NCI-H2227 (cell line): ENCODE data around the gene ELMO3.

Experiments
- DNase-seq: peaks from one replicate; lab custom pipeline; 2025; ENCODE audit not compliant: unreplicated experiment; lab: John Stamatoyannopoulos, UW

ELMO3 gene

DNA sequence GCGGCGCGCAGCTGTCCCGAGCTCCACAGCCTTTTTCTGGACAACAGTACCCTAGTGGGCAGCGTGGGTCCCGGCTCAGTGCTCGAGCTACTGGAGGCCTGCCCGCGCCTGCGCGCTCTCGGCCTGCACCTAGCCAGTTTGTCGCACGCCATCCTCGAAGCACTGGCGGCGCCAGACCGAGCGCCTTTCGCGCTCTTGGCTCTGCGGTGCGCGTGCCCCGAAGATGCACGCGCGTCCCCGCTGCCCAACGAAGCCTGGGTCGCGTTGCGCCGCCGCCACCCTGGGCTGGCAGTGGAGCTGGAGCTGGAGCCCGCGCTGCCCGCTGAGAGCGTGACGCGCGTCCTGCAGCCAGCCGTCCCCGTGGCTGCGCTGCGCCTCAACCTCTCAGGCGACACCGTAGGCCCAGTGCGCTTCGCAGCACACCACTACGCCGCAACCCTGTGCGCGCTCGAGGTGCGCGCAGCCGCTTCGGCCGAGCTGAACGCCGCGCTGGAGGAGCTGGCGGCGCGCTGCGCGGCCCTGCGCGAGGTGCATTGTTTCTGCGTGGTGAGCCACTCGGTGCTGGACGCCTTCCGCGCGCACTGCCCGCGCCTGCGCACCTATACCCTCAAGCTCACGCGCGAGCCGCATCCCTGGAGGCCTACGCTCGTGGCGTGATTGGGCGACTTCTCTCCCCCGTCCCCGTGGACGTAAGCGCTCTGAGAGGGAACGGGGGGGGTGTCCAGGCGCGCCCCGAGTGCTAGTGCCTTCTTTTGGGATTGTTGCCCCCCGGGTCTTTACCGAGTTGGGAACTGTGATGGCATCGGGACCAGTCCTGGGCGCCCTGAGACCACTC is 35.5 kb upstream of the ELMO3 start:
- DNase-seq, result peak; percentile 46

GRCh38 chr16:67163999-67164558 is 34.9 kb upstream of the ELMO3 start:
- DNase-seq, result no peak

- DNase-seq, result no peak
Measured at GRCh38 chr16:67164599-67165061, 34.3 kb upstream of the ELMO3 start, which contains the start of gene HSF4. HSF4 (plus strand) TSS chr16:67164745; CDS start chr16:67164812, 67 bp downstream.

- DNase-seq, result no peak
Measured at GRCh38 chr16:67165121-67166078, 33.5 kb upstream of the ELMO3 start.

- DNase-seq, result no peak
Measured at GRCh38 chr16:67166110-67166547, 32.8 kb upstream of the ELMO3 start.

GRCh38 chr16:67166598-67167168 is 32.2 kb upstream of the ELMO3 start:
- DNase-seq, result no peak

DNA sequence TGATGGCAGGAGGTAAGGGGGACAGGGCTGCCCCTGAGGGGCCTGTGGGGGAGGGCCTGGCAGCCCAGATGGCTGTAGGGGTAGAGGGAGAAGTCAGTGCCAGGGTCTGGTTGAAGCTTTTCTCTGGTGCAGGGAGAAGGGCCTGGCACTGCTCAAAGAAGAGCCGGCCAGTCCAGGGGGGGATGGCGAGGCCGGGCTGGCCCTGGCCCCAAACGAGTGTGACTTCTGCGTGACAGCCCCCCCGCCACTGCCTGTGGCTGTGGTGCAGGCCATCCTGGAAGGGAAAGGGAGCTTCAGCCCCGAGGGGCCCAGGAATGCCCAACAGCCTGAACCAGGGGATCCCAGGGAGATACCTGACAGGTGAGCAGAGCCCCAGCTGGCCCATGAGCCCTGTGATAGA is 31.3 kb upstream of the ELMO3 start:
- no peak for DNase-seq

DNA sequence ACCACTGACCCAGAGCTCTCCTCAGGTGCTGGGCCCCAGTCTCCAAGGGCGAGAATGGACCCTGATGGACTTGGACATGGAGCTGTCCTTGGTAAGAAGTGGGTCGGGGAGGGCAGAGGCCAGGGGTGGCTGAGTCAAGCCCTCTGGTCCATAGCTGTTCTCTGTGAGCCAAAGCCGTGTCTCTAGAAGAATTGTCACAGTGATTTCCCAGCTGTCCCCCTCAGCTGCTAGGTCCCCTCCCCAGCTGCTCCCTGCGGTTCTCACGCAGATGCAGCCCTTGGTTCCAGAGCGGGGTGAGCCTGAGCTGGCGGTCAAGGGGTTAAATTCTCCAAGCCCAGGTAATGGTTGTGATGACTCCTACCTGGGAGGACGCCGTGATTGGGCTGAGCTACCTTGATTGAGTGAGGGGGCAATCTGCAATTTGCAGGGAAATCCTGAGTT is 29.9 kb upstream of the ELMO3 start:
- no peak for DNase-seq

DNA sequence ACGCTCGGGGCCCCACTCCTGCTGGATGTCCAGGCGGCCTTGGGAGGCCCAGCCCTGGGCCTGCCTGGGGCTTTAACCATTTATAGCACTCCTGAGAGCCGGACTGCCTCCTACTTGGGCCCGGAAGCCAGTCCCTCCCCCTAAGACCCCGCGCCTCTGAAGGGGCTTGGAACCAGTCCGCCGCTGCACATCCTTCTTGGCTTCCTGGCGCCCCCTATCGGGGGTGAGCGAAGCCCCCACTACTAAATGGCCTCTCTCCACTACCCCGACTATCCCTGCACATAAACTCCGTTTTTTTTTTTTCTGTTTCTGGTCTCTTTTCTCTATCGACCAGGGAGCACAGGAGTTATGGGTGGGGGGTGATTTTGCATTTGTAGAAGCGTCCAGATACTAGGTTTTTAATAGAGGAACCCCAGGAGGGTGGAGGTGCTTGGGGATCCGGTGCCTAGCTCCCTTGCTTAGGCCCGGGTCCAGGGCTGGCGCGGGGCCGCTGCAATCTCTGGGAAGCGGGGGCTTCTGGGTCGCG is 29.2 kb upstream of the ELMO3 start:
- DNase-seq, result peak; percentile 79

- DNase-seq, result peak; percentile 89
Measured at GRCh38 chr16:67170168-67170948, 28.6 kb upstream of the ELMO3 start, which contains the start of gene NOL3. NOL3 (plus strand) TSS chr16:67170538.

DNA sequence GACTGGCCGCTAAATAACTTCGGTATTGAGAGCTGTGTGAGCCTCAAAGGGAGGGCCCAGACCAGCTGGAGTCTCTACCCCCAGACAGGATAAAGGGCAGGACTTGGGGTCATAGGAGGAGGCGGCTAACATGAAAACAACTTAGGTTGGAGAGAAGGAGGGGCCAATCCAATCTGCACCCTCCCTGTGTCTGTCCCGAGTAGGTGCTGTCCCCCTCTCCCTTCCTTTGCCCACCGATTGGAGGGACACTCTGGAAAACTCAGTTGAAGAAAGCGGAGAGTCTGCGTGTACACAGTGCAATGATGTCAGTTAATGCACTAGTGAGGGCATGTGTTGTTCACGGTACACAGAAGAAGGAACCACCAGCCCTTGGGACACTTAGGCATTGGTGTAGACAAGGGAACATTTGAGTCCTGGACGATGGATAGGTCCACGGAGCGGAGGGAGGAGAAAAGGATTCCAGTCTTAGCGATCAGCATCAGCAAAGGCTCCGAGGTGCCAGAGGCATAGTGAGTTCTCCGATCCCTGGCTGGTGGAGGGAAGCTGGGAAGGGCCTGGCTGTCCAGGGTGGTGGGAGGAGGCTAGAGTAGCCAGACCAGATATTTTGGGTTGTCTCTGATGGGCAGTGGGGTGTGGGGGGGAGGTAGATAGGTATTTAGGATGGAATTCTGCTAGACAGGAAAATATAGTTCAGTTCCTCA is 27.8 kb upstream of the ELMO3 start:
- DNase-seq, result peak; percentile 45

- DNase-seq, result no peak
Measured at GRCh38 chr16:67173323-67173722, 25.6 kb upstream of the ELMO3 start.

- peak; percentile 85 for DNase-seq
Measured at GRCh38 chr16:67173808-67174705, 24.9 kb upstream of the ELMO3 start.

GRCh38 chr16:67174706-67175231 is 24.2 kb upstream of the ELMO3 start:
- DNase-seq, result no peak

DNA sequence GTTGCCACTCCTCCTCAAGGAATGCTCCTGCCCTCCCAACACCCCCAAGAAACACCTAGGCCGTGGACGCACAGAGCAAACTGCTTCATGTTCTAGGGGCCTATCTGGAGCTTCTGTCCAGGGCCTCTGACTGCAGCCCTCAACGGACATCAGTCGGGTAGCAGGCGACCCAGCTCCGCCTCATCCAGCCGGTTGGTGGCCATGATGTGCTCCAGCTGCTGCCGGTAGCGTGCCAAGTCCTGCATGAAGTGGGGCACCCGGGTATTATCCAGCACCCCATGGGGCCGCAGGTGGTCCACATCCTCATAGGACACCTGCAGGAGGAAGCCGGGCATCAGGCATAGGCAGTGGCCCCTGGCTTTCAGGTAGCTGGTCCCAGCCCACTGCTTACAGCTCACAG is 22.3 kb upstream of the ELMO3 start:
- DNase-seq, result no peak

DNA sequence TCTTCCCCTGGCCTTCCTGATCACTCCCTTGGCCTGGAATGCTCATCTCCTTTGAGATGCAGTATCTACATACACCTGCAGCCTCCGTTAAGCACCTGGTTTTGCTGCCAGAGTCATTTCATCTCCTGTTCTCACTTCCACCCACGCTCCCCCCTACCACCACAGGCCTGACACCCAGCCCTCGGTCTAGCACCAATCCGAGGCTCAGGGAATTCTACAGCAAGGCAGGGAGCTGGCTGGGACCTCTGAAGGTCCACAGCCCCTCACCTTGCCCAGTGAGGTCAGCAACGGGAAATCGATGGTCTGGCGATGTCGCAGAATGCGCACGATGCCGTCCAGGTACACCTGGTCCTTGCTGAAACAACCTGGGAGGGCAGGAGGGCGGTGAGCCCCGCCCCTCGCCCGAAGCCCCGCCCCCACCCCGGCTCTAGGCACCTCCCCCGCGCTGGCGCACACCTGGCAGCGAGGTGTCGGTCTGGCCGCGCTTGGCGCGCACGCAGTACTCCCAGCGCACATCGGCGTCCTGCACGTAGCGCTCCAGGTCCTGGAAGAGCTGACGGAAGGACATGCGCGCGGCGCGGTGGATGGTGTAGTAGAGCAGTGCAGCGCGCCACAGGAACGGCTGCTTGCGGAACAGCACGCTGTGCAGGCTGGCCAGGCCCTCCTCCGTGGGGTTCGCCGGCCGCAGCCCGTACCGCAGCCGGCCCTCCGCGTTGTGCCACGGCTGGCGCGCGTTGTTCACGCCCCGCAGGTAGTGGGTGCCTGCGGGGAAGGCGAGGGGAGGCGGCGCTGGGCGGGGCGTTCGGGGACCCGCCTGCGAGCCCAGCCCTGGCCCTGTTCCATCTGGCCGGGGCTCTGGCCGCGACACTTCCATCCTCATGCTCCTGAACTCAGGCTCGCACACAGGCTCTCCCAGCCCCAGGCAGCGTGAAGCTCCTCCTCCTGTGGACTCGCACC is 20.9 kb upstream of the ELMO3 start:
- no peak for DNase-seq
